ENCODE measurements around the gene RXRA.

DNA sequence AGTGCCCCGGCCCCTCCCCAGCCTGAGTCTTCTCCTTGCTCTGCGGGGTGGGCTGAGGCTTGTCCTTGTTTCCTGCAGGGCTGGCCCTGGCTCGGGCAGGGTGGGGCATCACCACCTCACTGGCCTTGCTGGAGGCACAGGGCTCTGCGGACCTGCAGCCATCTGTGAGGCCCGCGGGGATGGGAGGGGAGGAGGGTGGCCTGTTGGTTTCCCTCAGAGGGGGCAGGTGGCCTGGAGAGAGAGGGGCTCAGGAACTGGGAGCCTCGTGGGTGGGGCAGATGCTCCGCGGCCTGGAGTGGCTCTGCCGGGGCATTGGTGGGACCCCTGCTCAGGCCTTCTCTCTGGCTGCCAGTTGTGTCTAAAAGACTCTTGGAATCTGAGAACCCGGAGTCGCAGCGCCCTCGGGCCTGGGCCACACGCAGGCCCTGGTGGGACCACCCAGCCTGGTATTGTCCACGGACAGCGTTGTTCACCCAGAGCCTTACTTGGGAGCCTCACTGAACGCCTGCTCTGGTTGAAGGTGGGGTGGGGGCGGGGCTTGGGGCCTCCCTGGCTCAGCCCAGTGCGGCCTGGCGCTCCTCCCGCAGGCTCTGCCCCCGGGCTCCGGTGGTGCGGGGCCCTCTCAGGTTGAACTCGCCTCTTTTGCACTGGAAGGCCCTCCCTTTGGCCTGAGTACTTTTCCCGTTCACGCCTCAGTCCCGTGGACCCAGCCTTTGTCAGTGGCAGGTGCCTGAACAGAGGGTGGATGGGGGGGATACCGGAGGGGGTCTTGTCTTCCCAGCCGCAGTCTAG, 111.3 kb downstream of the RXRA start:
- TF ChIP-seq, protein P1, sequence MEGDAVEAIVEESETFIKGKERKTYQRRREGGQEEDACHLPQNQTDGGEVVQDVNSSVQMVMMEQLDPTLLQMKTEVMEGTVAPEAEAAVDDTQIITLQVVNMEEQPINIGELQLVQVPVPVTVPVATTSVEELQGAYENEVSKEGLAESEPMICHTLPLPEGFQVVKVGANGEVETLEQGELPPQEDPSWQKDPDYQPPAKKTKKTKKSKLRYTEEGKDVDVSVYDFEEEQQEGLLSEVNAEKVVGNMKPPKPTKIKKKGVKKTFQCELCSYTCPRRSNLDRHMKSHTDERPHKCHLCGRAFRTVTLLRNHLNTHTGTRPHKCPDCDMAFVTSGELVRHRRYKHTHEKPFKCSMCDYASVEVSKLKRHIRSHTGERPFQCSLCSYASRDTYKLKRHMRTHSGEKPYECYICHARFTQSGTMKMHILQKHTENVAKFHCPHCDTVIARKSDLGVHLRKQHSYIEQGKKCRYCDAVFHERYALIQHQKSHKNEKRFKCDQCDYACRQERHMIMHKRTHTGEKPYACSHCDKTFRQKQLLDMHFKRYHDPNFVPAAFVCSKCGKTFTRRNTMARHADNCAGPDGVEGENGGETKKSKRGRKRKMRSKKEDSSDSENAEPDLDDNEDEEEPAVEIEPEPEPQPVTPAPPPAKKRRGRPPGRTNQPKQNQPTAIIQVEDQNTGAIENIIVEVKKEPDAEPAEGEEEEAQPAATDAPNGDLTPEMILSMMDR (IDR thresholded peaks at IDR 0.05), result no peak
- TF ChIP-seq POLR2A (IDR thresholded peaks at IDR 0.05), result no peak

All from thyroid gland (tissue), 4 donors.